KBM-7 (cell line): ENCODE measurements around the gene PPP2R3A.

Experiments used
- DNase-seq: peaks from one replicate; pipeline ENCODE4 v3.0.0-alpha.2; 2015
- in situ Hi-C: fragments of 300-500 bp; cut with MboI; formaldehyde crosslinking; loops from 2 replicates; pipeline ENCODE4 v1.14.3; 2020; ENCODE audit warnings: low sequenced_read_pairs, low pct_unique_long_range_greater_than_20kb, mixed read lengths

Gene PPP2R3A

DNA sequence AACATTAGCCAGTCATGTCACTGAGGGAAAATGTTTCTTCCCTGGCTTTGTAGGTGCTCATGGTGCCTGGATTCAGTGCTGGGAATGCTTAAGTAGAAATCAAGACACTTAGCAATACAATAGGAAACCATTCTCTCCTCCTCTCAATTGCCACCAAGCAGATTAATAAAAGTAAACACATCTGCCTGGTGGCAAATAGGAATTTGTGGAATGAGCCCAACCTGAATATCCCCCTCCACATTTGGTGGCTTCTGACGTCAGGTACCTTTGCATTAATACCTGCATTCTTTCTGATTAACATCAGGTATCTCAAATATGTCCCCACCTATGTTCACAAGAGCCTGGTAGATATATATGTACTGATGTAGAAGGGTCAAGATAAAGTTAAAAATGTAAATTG, 42.7 kb downstream of the PPP2R3A start:
- in situ Hi-C loops: no loop called here
- no peak for DNase-seq

DNA sequence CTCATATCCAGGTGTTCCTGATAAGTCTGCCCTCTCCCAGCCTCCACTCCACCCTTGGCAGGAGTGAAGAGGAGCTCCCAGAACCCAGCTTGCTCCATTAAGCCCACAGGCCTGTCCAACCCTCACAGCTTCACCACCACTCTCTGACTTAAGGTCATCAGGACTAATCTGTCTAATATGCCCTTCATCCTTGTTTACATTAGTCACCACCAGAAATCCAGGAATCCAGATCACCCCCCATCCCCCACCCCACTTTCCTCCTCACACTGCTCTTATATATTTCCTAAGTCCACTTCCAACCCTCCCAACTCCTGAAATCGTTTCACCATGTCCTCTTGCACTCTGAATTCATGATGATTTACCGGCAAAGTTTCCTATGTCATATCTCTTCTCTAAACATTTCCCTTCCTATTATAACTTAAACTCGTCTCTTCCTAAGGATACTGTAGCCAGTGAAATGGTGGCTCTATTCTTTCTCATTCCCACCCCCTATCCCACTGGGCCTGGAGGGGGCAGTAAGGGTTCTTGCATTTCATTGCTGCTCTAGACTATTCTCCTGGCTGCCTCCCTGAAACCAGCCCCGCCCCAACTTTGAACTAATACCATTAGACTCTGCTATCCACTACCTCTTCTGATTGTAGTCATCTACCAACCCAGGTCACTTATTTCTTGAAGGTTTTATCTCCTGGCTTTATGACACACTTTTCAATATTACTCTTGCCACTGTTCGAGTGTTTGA, 43.4 kb downstream of the PPP2R3A start:
- in situ Hi-C loops: no loop called here

DNA sequence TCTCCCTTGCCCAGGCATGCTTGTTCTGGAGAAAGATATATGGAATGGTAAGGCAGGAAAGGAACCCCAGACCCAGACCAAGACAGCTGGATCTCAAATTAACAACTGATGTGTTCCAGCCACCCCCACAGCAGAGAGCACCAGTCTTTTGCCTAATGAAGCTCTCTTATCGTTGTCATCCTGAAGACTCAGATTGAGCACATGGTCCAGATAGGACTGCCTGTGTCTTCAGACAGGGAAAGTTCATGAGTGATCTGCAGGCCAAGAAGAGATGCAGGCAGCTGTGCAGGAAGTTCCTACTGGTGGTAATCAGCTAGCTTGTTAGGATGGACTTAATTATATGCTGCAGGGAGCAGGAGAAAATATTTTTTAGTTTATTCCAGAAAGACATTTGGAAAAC, 53.3 kb downstream of the PPP2R3A start:
- DNase-seq: no peak
- in situ Hi-C loops: no loop called here

More for the DNA sequence above, 43.4 kb downstream of the PPP2R3A start:
- no peak for DNase-seq

DNA sequence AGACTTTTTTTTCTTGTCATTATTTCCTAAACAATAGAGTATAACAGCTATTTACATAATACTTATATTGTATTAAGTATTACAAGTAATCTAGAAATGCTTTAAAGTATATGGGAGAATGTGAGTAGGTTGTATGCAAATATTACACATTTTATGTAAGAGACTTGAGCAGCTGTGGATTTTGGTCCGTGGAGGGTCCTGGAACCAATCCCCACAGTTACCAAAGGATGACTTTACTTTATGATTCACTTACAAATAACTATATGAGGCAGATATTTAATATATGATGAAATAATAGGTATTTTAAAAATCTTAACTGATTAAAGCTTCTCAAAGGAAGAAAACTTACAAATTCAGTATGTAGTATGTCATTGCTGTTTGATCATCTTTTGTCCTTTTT, 56.3 kb downstream of the PPP2R3A start:
- DNase-seq: no peak

DNA sequence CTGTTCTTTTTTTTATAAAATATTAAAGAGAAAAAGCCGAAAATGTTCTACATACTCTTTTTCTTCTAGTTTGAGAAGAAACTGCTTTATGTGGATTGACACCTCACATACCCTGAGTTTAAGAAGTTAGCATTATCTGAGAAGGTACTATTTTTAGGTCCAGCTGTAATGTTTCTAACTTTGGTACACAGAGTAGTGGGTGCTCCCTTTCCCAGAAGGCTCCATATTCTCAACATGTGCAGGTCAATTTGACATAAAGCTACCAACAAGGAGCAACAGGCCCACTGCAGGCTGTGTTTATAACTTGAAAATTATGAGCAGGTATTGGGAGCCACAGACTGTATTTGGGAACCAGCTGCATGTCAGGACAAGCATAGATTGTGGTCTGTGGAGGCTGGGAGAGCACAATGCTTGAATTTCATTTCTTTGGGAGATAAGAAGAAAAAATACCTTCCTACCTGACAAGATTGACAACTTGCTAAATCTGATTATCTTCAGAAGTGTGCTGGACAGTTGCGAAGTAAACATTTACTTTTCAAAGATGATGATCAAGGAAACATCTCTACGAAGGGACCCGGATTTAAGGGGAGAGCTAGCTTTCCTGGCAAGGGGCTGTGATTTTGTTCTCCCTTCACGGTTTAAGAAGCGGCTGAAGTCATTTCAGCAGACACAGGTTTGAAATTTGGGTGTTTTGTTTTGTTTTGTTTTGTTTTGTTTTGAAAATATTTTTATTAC, 57.2 kb downstream of the PPP2R3A start:
- DNase-seq: no peak
- in situ Hi-C loops: no loop called here

More for the DNA sequence above, 56.3 kb downstream of the PPP2R3A start:
- in situ Hi-C loops: no loop called here

DNA sequence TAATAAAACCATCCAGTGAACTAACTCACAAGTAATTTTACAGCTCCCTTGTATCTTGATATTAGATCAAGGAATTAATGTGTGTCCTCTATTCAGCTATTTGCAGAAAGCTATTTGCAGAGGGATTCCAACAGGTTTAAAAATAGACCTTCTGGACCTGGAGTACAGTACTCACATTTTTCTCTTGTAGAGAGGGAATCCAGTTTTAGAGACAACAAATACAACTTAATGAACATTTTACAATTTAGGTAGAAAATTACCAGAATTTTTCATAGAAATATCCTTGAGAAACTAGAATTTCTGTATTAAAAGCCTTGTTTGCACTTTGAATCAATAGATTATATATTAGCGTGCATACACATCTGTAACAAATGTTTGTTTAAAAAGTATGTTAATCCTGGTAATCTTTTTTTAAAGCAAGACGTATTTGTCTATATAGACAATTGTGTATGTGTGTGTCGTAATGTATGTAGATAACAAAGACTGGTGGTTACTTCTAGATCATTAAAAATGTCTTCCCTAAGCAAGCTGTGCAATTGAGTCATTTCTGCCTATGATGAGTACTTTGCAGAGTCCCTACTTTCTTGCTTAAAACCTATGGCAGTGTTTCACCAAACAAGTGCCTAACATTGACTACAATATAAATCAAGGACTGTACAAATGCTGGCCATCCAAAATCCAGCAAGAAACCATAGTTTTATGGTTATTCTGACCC, 57.9 kb downstream of the PPP2R3A start:
- no peak for DNase-seq
- in situ Hi-C loops: no loop called here

DNA sequence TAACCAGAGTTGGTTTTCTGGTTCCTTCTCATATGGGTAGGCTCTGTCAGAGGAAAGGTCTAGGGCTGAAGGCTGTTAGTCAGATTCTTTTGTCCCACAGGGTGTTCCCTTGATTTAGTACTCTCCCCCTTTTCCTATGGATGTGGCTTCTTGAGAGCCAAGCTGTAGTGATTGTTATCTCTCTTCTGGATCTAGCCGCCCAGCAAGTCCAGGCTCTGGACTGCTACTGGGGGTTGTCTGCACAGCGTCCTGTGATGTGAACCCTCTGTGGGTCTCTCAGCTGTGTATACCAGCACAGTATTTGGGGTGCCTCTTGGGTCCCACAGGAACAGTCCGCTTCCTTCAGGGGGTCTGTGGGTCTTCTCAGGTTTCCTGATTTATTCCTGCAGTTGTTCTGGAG, 70.8 kb downstream of the PPP2R3A start:
- in situ Hi-C loops: no loop called here
- DNase-seq: no peak

DNA sequence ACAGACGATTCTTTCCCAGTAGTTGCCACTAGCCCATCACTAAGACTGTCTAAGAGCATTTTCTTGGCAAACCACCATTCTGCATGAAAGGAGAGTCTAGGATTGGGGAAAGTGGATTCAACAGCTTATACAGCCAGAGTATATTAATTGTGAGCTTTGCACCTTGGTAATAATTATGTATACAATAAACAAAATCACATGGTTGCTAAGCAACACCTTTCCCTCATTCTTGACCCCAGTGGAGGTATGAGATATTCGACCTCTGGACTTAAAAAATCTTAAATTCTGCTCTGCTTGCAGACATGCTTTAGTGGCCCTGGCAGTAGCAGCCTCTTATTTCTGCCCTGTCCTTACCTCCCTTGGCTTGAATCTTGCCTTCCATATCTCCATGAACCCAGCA, 73.1 kb downstream of the PPP2R3A start:
- in situ Hi-C loops: no loop called here
- no peak for DNase-seq

DNA sequence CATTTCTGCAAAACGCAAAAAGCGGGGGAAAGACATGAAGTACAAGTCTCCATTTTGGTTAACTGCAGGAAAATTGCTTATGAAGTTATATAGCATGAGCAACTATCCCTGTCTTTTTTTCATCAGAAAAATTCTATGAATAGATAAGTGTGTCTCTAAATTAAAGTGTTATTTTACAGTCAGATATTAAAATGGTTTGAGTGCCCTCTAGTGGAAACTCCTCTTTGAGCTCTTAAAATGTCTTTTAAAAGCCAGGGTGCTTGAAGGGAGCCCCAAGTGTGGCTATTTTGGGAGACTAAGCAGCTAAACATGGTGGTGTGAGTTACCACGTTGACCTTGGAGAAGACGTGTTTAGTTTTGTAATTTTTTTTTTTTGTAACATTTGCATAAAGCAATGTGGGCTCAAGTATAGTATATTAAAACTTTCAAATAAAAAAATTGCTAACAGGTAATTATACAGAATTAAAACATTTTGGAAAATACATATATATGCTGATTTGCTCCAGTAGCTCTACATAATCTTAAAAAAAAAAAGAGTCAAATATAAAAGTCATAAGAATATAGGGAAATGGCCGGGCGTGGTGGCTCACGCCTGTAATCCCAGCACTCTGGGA, 77.2 kb downstream of the PPP2R3A start:
- in situ Hi-C loops: no loop called here
- DNase-seq: peak; percentile 51

DNA sequence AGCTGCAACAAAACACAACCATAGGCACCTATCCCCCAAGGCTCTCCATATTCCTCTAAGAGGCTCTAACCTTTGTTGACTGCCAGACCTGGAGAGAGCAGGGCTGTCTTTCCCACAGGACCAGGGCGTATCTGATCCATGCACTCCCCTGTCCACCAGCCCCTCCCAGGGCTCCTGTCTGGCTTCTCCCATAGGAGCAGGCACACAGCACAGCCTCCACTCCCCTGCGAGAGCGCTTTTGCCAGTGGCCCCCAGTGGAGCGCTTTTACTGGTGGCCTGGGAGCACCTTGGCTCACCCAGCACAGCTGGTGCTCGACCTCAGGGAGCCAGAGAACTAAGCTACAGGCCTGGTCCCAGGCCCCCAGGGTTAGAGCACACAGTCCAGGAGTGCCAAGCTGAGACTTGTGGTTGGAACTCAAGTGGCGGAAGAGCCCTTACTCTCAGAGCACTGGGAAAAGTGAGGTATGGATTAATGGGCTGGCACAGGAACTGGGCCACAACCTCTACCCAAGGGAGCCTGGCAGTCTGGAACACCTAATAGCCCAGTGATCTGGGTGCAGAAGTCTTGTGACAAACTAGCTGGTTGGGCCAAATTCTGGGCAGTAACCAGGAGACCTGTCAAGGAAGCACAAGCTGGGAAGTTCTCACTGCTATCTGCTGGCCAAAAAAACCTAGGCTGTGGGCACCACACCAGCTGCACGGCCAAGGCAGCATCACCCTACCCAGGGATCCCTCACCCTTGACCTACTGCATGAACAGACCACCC, 79.6 kb downstream of the PPP2R3A start:
- in situ Hi-C loops: no loop called here
- no peak for DNase-seq

DNA sequence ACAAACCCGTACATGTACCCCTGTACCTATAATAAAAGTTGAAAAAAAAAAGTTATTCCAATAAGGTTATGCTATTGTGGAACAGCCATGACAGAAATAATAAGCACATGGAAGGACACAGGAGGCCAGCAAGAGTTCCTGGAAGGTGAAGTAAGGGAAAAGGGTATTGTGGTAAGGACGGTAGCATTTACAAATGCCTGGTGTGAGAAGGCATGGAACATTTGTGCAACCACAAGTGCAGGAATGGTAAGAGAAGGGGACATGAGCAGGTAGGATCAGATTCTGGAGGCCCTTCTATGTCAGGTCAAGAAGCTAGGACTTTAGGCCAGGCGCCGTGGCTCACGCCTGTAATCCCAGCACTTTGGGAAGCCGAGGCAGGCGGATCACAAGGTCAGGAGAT, 82.5 kb downstream of the PPP2R3A start:
- no peak for DNase-seq
- in situ Hi-C loops: no loop called here

DNA sequence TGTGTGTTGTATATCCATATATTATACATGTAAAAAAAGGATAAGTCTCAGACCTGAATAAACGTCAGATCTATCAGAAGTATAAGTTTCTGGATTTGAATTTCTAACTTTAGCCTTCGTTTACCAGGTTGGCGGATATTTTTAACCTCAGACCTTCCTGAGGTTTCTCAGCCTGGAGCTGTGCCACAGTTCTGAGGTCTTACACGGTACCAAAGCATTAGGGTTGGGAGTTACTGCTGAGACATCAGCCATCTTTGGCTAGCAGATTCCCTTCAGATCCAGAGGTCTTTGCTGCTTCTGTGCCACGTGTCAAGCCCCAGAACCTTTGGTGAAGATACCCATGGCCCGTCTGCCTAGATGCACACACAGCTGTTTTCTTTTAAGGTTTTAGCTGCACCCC, 84.7 kb downstream of the PPP2R3A start:
- in situ Hi-C loops: loop anchor here (25.0 kb wide), 1 partner anchor 987 kb away; no protein-coding TSS in a partner anchor
- DNase-seq: no peak

DNA sequence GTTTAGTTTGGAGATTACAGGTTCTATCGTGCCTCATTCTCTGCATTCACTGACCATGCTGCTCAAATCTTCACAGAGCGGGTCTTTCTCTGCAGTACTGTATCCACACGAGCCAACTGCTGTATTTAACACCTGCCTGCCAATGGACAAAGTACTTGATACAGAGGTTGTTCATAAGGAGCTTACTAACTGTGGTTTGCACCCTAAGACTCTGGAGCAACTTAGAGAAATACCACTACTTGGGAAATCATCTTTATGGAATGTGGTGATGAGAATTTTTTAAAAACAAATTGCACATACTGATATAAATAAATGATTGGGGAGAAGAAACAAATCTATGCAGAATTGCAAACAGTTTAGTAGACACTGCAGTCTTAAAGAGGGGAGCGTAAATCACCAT, 90.0 kb downstream of the PPP2R3A start:
- in situ Hi-C loops: loop anchor here (25.0 kb wide), 1 partner anchor 982 kb away; no protein-coding TSS in a partner anchor
- DNase-seq: no peak

DNA sequence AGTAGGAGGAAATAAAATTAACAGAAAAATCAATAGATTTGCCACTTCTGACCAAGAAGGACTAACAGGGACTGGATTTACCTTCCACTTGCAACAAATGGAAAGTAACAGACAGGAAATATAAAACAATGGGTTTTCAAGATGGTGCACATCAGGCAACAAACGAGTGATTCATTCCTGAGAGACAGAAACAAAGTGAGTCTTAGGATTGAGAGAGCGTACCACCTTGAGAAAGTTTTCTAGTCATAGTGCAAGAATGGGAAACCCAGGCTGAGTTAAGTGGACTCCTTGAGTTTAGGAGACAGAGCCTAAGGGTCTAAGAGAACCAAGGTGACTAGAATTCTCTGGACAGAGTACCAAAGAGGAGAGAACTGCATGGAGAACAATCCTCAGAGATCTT, 101.7 kb downstream of the PPP2R3A start:
- no peak for DNase-seq
- in situ Hi-C loops: loop anchor here (25.0 kb wide), 1 partner anchor 970 kb away; no protein-coding TSS in a partner anchor

DNA sequence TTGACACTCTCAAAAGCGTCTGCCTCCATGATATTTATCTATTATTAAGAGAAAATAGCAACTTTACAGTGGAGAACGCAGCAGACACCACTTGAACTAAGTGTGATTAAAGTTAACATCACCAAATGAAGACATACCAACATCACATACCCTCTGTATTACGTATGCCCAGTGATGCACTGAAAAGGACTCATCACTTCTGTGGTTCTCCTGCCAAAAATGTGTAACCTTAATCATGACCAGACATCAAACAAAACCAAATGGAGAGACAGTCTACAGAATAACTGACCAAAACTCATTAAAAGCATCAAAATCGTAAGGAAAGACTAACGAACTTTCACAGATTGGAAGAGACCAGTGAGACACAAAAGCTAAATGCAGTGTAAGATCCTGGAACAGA, 103.2 kb downstream of the PPP2R3A start:
- DNase-seq: no peak
- in situ Hi-C loops: loop anchor here (25.0 kb wide), 1 partner anchor 969 kb away; no protein-coding TSS in a partner anchor

DNA sequence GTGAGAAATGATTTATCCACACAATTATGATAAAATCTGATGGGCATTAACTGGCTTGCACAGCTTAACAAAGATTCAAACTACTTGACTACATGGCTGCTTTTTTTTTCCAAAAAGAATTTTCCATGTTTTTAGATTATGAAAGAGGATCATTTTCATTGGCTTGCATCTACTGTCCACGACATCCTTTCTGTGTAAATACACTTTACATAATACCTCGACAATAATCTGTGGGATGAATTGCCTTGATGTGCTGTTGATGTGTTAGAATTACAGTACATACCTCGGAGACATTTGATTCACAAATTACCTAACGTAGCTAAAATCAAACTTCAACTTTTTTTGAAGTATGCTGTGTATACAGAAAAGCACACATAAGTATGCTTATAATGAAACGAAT, 104.4 kb downstream of the PPP2R3A start:
- in situ Hi-C loops: loop anchor here (25.0 kb wide), 1 partner anchor 967 kb away; no protein-coding TSS in a partner anchor
- no peak for DNase-seq

DNA sequence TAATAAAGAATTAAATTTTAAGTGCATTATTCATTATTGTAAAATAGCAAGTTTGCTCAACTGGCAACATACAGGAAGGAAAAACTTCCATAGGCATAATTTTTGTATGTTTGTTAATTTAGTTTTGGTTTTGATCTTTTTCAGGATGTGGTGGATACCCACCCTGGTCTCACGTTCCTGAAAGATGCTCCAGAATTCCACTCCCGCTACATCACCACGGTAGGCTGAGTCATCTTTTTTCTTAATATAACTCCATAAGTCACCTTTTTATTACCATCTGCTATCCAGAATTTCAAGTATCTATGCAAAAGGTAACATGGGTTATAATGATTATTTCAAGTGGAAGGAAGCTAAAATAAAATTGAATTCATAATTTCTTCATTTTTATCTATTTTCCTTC, 104.8 kb downstream of the PPP2R3A start:
- no peak for DNase-seq
- in situ Hi-C loops: loop anchor here (25.0 kb wide), 1 partner anchor 967 kb away; no protein-coding TSS in a partner anchor
